HUES6 (cell line): ENCODE measurements around the gene RELN.

Experiments
- H3K27ac ChIP-seq: 2 replicates; pipeline ENCODE4 v1.7.0; 2013; ENCODE audit warnings: low read depth, mild to moderate bottlenecking, low read length, inconsistent platforms
- H3K27me3 ChIP-seq: 2 replicates; pipeline ENCODE4 v1.6.1; 2013; ENCODE audit warnings: low read length; ENCODE audit not compliant: control insufficient read depth, insufficient read depth
- H3K36me3 ChIP-seq: 2 replicates; pipeline ENCODE4 v1.6.1; 2013; ENCODE audit warnings: low read length; ENCODE audit not compliant: control insufficient read depth, insufficient read depth
- H3K4me1 ChIP-seq: 2 replicates; pipeline ENCODE4 v1.6.1; 2013; ENCODE audit warnings: low read length; ENCODE audit not compliant: control insufficient read depth, insufficient read depth
- H3K4me3 ChIP-seq: 2 replicates; pipeline ENCODE4 v1.5.1; 2013; ENCODE audit warnings: low read depth, low read length
- H3K9ac ChIP-seq: one replicate; pipeline ENCODE4 v1.6.1; 2013; ENCODE audit warnings: mild to moderate bottlenecking, low read length
- H3K9me3 ChIP-seq: 2 replicates; pipeline ENCODE4 v1.6.1; 2013; ENCODE audit warnings: low read depth, low read length; ENCODE audit not compliant: control insufficient read depth, insufficient read depth

Gene RELN

DNA sequence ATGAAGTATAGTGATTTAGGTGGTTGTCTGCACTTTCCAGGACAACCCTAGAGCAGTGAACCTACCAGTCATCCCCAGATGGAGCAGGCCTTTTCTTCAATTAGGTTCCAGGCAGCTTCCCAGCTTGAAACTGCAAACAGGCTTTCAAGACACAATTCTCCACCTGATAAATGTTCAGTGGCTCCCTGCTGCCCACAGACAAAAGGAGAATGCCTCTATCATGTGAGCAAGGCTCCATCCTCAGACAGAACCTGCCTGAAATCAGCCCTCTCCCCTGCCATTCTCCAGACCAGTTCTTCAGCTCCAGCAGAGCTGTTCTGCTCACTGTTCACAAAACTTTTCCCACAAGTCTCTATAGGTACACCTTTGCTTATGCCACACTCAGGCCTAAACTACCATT lies 22.1 kb downstream of the RELN start:
- Histone ChIP-seq H3K27me3 (no peaks in the 10 kb centered on the region; the same call in 1 of the 2 replicates), H3K36me3 (no peaks in the 10 kb centered on the region), H3K9ac (no peak overlapping the region), H3K27ac (no peak overlapping the region), H3K4me1 (no peaks in the 10 kb centered on the region), H3K4me3 (no peak overlapping the region), H3K9me3 (no peaks in the 10 kb centered on the region)

DNA sequence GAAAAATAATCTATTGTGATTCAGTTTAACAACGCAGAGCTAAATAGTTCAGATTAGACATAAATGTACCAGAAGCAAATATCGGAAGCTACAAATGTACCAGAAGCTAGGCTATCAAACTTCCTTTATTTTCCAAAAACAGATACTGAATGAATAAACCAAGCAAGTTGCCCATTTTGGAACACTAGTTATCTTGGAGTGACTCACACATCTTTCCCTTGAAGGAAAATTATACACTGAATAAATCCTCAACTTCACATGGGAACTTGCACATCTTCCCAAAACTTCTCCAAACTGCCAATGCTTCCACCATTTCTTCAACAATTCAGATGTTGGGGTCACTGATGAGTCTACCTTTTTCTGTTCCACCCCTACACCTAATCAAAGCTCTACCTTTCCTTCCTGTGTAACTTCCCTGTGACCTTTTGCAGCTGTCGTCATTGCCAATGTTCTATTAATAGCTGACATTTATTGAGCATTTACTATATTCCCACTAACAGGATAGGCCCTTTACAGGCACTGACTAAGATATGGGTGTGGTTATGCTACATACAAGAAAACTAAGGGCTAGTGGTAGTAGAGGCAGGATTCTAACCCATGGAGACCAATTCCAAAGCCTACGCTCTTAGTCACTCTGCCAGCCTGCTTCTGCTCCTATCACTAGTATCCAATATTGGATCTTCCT lies 22.7 kb downstream of the RELN start:
- no peaks in the 10 kb centered on the region for H3K4me1 ChIP-seq
- H3K27ac ChIP-seq, result no peak overlapping the region
- H3K36me3 ChIP-seq, result no peaks in the 10 kb centered on the region

DNA sequence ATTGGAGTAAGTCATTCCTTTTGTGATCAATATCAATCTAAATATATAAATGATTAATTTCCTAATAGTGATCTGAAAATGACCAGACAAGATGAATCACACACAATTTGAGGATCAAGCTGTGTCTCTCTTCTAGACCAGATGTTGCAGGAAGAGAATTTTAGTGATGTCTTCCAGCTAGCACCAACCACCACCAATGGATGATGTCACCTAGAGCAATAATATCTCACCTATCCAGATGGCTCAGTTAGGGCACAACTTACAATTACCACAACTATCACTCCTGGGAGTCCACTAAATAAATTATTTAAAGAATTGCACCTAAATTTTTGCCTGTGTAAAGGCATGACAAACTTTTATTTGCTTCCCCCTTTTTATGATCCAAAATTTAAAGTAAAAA lies 25.2 kb downstream of the RELN start:
- Histone ChIP-seq H3K9ac (no peak overlapping the region), H3K4me3 (no peak overlapping the region), H3K27ac (no peak overlapping the region), H3K4me1 (no peaks in the 10 kb centered on the region), H3K27me3 (peaks cover 17% of the 10 kb centered on the region; the same call in 1 of the 2 replicates), H3K9me3 (no peaks in the 10 kb centered on the region), H3K36me3 (no peaks in the 10 kb centered on the region)

More for the DNA sequence above, 22.7 kb downstream of the RELN start:
- peaks cover under 1% of the 10 kb centered on the region; the same call in 1 of the 2 replicates for H3K27me3 ChIP-seq
- H3K9ac ChIP-seq, result no peak overlapping the region
- H3K4me3 ChIP-seq, result no peak overlapping the region
- H3K9me3 ChIP-seq, result no peaks in the 10 kb centered on the region

DNA sequence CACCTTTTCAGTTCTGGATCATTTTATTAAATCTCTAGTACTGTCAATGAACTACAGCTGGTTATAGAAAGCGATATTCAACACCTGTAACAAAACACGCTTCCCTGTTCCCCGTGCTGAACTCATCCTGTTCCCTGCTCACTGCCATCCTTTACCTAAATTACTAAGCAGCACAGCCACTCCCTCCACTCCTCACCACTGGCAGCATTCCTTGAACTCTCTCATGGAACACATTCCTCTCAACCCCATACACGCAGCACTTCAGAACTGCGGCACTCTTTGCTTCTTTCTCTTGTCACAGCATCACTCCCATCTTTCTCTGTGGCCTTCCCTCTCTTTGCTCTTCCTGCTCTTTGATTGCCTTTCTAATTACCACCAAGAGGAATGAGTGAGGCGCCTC lies 27.4 kb downstream of the RELN start:
- Histone ChIP-seq H3K36me3 (no peaks in the 10 kb centered on the region), H3K4me1 (no peaks in the 10 kb centered on the region), H3K27ac (no peak overlapping the region), H3K4me3 (no peak overlapping the region), H3K27me3 (peaks cover 22% of the 10 kb centered on the region), H3K9me3 (no peaks in the 10 kb centered on the region), H3K9ac (no peak overlapping the region)

DNA sequence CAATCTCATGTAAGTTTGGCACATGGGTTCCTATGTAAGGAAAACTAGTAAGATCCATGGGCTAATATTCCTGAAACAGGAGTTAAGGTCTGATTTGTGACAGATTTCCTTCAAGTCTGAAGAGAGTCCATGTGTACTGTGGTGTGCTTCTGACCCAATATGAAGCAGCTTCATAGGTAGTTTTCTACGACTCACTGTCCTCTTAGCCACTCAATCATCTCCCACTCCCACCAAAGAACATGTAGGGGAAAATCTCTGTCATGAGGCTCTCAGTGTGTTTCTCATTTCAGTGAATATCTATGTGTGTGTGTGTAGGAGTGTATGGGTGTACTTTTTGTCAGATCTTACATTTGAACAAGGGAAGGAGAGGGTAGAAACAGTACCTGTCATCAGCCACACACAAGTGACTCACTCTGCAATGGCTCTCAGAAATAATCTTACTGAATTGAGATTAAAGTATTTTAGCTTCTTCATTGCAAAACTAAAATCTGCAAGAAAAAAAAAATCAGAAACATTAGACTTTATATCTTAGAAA lies 31.1 kb downstream of the RELN start:
- Histone ChIP-seq H3K4me1 (no peaks in the 10 kb centered on the region), H3K9ac (no peak overlapping the region), H3K4me3 (no peak overlapping the region), H3K27me3 (peaks cover 27% of the 10 kb centered on the region), H3K9me3 (no peaks in the 10 kb centered on the region), H3K27ac (no peak overlapping the region), H3K36me3 (no peaks in the 10 kb centered on the region)

DNA sequence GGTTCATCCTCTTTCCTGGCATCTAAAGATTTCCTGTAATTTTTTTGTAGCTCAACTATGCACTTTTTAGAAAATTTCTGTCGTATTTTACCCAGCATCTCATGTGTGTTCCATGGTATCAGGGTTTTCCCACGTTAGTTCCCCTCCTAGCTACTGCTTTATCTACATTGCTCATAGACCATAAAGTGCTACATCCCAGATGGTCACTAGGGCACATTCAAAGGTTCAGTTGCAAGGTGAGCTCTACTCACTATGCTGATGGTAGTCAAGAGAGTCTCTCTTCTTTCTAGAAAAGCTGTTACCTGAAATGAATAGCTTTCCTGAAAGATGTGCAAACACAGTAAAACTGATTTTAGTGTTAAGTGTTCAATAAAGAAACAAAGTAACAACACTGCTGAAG lies 33.5 kb downstream of the RELN start:
- no peak overlapping the region for H3K9ac ChIP-seq
- H3K4me3 ChIP-seq, result no peak overlapping the region
- H3K4me1 ChIP-seq, result no peaks in the 10 kb centered on the region
- no peaks in the 10 kb centered on the region for H3K36me3 ChIP-seq
- peaks cover 25% of the 10 kb centered on the region for H3K27me3 ChIP-seq
- H3K27ac ChIP-seq, result no peak overlapping the region
- no peaks in the 10 kb centered on the region for H3K9me3 ChIP-seq

- Histone ChIP-seq H3K4me1 (no peaks in the 10 kb centered on the region), H3K9ac (no peak overlapping the region), H3K9me3 (no peaks in the 10 kb centered on the region), H3K27me3 (peaks cover 11% of the 10 kb centered on the region), H3K4me3 (no peak overlapping the region), H3K27ac (no peak overlapping the region), H3K36me3 (no peaks in the 10 kb centered on the region)
Observed at GRCh38 chr7:103952408-103952807, 37.0 kb downstream of the RELN start.

GRCh38 chr7:103951311-103951710 lies 38.1 kb downstream of the RELN start:
- Histone ChIP-seq H3K36me3 (no peaks in the 10 kb centered on the region), H3K4me1 (no peaks in the 10 kb centered on the region), H3K27ac (no peak overlapping the region), H3K27me3 (0 out of 2 replicates have a peak, but pooled peaks cover 2% of the 10 kb centered on the region), H3K9ac (no peak overlapping the region), H3K4me3 (no peak overlapping the region), H3K9me3 (no peaks in the 10 kb centered on the region)

DNA sequence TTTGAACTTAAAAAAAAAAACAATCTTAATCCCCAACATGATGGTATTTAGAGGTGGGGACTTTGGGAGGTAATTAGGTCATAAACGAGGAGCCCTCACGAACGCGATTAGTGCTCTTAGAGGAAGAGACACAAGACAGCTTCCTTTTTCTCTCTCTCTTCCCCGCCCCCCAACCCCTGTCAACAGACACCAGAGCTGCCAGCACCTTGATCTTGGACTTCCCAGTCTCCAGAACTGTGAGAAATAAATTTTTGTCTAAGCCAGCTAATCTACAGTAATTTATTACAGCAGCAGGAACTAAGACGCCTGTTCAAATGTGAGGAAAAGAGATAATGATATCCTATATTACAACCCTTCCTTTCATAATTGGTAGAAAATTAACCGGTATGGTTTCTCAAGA lies 40.1 kb downstream of the RELN start:
- no peaks in the 10 kb centered on the region for H3K36me3 ChIP-seq
- H3K27ac ChIP-seq, result no peak overlapping the region
- no peaks in the 10 kb centered on the region for H3K4me1 ChIP-seq

DNA sequence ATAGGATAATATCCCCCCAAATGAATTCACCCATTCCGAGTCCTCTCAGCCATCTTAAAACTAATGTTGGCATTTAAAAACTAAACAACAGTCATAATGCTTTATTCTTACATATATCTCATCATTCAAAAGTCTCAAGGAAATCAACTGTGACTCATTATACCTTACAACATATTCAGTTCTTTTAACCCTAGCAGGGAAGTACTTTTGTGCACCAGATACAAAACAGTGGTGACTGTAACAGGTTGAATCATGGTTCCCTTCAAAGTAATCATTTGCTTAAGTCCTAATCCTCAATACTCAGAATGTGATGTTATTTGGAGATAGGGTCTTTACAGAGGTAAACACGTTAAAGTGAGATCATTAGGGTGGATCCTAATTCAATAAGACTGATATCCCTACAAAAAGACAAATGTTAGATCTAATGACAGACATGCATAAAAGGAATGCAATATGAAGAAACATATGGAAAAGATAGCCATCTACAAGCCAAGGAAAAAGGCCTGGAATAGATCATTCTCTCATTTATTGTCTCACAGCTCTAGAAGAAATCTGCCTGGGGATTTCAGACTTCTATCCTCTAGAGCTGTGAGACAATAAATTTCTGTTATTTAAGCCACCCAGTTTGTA lies 42.3 kb downstream of the RELN start:
- no peaks in the 10 kb centered on the region for H3K9me3 ChIP-seq
- no peak overlapping the region for H3K27ac ChIP-seq
- H3K27me3 ChIP-seq, result no peaks in the 10 kb centered on the region
- H3K9ac ChIP-seq, result no peak overlapping the region
- no peaks in the 10 kb centered on the region for H3K4me1 ChIP-seq
- no peak overlapping the region for H3K4me3 ChIP-seq
- H3K36me3 ChIP-seq, result no peaks in the 10 kb centered on the region

More for the DNA sequence above, 40.1 kb downstream of the RELN start:
- Histone ChIP-seq H3K4me3 (no peak overlapping the region), H3K9me3 (no peaks in the 10 kb centered on the region), H3K27me3 (0 out of 2 replicates have a peak, but pooled peaks cover 2% of the 10 kb centered on the region), H3K9ac (no peak overlapping the region)

DNA sequence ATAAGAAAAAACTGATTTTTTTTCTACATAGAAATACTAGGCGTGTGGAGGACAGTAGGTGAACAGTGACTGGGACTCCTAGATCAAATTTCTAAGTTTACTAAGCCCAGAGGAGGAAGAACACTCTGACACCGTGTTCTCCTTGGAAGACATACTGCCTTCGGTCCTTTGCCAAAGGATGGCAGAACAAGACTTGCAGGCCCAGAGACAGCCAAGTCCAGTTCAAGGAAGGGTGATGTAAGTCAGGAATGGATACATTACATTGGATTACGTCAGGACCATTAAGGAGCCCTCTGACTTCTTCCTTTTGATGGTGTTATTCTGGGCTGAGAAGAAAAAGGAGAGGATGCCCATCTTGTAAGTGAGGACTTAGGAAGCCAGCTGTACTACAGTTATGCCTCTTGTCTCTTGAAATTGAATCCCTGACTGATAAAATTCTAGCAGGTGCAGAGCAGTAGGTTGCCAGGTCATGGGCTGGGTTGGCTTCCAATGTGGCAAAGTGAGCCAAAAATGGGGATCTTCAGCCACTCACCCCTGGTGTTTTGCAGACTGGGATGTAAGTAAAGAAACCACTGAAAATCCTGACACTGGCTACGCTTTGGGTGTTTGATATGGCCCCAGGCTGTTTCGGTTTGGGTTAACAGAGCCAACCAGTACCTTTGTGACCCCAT lies 45.1 kb downstream of the RELN start:
- Histone ChIP-seq H3K9ac (no peak overlapping the region), H3K27ac (no peak overlapping the region), H3K9me3 (no peaks in the 10 kb centered on the region), H3K36me3 (no peaks in the 10 kb centered on the region), H3K4me3 (no peak overlapping the region), H3K4me1 (no peaks in the 10 kb centered on the region), H3K27me3 (no peaks in the 10 kb centered on the region)
